ENCODE data around the gene ZNF774. TPM values are rescaled to one million over a fixed set of nuclear protein-coding genes. Genes with fewer than 3 reads are reported as not detected.
A peak's percentile ranks its signal among the peaks of the same experiment; 100 is the strongest.

Gene ZNF774
- total and polyA plus RNA-seq, 12 donors, result 2.2 to 19.6 (median 6.4) TPM

DNA sequence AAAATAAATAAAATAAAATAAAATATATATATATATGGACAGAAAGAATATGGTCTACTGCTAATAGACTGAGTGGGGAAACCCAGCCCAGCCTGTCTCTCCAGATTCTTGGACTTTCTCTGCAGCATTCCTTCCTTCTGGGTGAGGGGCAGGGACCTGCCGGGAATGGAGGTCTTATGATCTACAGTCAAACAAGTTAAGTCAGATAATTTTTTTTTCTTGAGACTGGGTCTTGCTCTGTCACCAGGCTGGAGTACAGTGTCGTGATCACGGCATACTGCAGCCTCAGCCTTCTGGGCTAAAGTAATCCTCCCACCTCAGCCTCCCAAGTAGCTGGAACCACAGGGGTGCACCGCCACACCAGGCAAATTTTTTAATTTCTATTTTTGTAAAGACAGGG, 33.5 kb upstream of the ZNF774 start:
- Histone ChIP-seq H3K4me3 (no peak overlapping the region), H3K9me3 (no peaks in the 10 kb centered on the region), H3K36me3 (no peaks in the 10 kb centered on the region), H3K27ac (no peak overlapping the region), H3K4me1 (peaks cover 0 to 33% (median 24%) of the 10 kb centered on the region in 9 donors), H3K27me3 (no peaks in the 10 kb centered on the region)
- ATAC-seq (no peak), DNase-seq (no peak)
- intact Hi-C loops (cut with DNase I), result loop anchor here in 3 of 10 donors (5.0 kb wide), 3 partner anchors 164 to 284 kb away; no protein-coding TSS in a partner anchor
- TF ChIP-seq, protein P1, sequence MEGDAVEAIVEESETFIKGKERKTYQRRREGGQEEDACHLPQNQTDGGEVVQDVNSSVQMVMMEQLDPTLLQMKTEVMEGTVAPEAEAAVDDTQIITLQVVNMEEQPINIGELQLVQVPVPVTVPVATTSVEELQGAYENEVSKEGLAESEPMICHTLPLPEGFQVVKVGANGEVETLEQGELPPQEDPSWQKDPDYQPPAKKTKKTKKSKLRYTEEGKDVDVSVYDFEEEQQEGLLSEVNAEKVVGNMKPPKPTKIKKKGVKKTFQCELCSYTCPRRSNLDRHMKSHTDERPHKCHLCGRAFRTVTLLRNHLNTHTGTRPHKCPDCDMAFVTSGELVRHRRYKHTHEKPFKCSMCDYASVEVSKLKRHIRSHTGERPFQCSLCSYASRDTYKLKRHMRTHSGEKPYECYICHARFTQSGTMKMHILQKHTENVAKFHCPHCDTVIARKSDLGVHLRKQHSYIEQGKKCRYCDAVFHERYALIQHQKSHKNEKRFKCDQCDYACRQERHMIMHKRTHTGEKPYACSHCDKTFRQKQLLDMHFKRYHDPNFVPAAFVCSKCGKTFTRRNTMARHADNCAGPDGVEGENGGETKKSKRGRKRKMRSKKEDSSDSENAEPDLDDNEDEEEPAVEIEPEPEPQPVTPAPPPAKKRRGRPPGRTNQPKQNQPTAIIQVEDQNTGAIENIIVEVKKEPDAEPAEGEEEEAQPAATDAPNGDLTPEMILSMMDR (IDR thresholded peaks at IDR 0.05), result no peak
- WGBS, 2 donors, result 70 to 86% methylated on average over 4 of the region's 4 CpGs

DNA sequence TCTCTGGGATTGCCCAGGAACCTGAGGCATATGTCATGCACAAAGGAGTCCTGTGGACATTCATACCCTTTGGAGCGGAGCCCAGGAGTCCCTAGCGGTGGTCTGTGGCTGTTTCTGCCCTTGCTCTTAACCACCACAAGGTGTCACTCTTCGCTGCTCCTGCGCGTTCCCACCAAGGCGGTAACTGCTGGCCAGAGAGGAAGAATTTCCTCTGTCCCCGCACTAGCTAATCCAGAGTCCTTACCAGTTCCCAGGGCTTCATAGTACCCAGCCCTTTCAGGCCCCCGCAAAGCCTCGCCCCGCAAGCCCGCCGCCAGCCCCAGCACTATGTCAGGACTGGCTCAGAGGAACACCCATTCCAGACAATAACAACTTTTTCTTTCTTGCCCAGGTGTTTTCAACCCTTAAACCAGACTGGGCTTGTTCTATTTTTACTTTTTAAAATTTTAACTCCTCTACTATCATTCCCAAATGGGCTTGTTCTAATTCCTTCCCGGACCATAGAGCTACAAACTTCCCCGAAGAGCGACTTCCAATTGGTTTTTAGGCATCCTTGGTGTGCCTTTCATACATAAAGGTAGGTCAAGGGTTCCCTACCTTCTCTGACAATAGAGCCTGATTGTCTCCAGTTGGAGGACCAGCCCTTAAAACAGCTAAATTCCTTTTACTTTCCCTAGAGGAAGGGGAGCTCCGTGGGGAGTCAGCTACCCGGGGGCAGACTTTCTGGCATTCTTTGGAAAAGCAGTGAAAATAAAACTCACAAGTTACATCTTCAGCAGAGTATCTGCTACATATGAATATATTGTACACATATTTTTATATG, 31.8 kb upstream of the ZNF774 start:
- H3K4me3 ChIP-seq, result peak overlapping the region in 5 of 10 donors; percentile 11 to 41 (median 20)
- no peaks in the 10 kb centered on the region for H3K9me3 ChIP-seq
- TF ChIP-seq, protein P1 (IDR thresholded peaks at IDR 0.05), result peak; percentile 96 to 100 (median 99)
- peak; percentile 73 to 84 for DNase-seq
- intact Hi-C loops (cut with DNase I), result loop anchor here in 9 of 10 donors (1.0 to 10.0 kb wide), 7 partner anchors 161 to 295 kb away; no protein-coding TSS in a partner anchor
- peak; percentile 87 to 95 (median 92) for ATAC-seq
- H3K27me3 ChIP-seq, result no peaks in the 10 kb centered on the region
- H3K27ac ChIP-seq, result peak overlapping the region in 3 of 10 donors; percentile 28 to 61 (median 33)
- 11 to 14% methylated on average over 17 of the region's 17 CpGs for WGBS, 2 donors
- peaks cover 0 to 30% (median 18%) of the 10 kb centered on the region in 9 donors for H3K4me1 ChIP-seq
- no peaks in the 10 kb centered on the region for H3K36me3 ChIP-seq

DNA sequence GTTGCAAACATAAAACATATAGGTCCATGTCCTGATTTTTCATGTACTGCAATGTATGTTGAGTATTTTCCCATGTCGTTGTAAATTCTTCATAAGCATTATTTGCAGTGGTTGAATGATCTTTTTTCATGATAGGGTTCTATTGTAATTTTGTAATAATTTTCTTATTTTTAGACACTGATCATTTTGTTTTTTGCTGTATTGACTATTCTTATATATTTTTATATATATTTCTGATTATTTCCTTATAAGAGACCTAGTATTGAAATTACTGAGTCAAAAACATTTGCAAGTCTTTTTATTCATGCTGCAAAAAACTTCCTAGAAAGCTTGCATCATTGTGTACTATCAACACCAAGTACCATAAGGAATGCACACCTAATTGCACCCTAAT, 31.2 kb upstream of the ZNF774 start:
- intact Hi-C loops (cut with DNase I), result loop anchor here in 9 of 10 donors (1.0 to 10.0 kb wide), 7 partner anchors 160 to 294 kb away; no protein-coding TSS in a partner anchor
- H3K4me1 ChIP-seq, result peaks cover 0 to 24% (median 12%) of the 10 kb centered on the region in 9 donors
- TF ChIP-seq, protein P1 (IDR thresholded peaks at IDR 0.05), result no peak
- 70 to 71% methylated on average over 1 of the region's 1 CpG for WGBS, 2 donors
- no peak overlapping the region for H3K27ac ChIP-seq
- H3K27me3 ChIP-seq, result no peaks in the 10 kb centered on the region
- no peaks in the 10 kb centered on the region for H3K36me3 ChIP-seq
- H3K9me3 ChIP-seq, result no peaks in the 10 kb centered on the region
- ATAC-seq, result no peak
- no peak for DNase-seq
- no peak overlapping the region for H3K4me3 ChIP-seq

DNA sequence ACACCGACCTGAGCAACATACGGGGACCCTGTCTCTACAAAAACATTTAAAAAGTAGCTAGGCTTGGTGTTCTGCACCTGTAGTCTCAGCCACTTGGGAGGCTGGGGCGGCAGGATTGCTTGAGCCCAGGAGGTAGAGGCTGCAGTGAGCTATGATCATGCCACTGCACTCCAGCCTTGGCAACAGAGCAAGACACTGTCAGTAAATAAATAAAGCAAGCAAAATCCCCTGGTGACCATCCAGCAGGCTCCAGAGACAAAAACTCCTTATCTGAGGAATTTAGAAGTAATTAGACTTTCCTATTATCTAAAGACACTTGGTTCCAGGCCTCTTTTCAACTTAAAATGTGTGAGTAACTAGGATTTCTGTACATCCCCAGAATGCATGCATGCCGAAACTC, 29.5 kb upstream of the ZNF774 start:
- TF ChIP-seq, protein P1 (IDR thresholded peaks at IDR 0.05), result no peak
- DNase-seq (no peak), ATAC-seq (no peak)
- intact Hi-C loops (cut with DNase I), result loop anchor here in 5 of 10 donors (5.0 to 10.0 kb wide), 4 partner anchors 160 to 292 kb away; no protein-coding TSS in a partner anchor
- Histone ChIP-seq H3K27ac (no peak overlapping the region), H3K4me1 (peaks cover 0 to 19% (median 10%) of the 10 kb centered on the region in 9 donors), H3K9me3 (no peaks in the 10 kb centered on the region), H3K36me3 (no peaks in the 10 kb centered on the region), H3K4me3 (no peak overlapping the region), H3K27me3 (no peaks in the 10 kb centered on the region)
- 80% methylated on average over 4 of the region's 4 CpGs for WGBS, 2 donors
